ENCODE data around the gene CPNE7.

- no peak for TF ChIP-seq BHLHE40 (IDR thresholded peaks at IDR 0.05; ENCODE audit: low read depth, low read length)
- TF ChIP-seq RAD21 (IDR thresholded peaks at IDR 0.05; ENCODE audit: low read length) = no peak
- no peak for TF ChIP-seq SMC3 (IDR thresholded peaks at IDR 0.05; ENCODE audit: low read depth, low read length)
- no peak for TF ChIP-seq CTCF (conservative IDR thresholded peaks at IDR 0.05; ENCODE audit: low read depth, low read length)
- TF ChIP-seq POLR2A (IDR thresholded peaks at IDR 0.05; ENCODE audit: low read depth, low read length) = no peak
Measured at GRCh38 chr16:89572485-89573205, 2.9 kb upstream of the CPNE7 start.
